ENCODE results near the gene CNDP2. TPM values are rescaled to one million over a fixed set of nuclear protein-coding genes. Genes with fewer than 3 reads are reported as not detected.

CNDP2 gene
- total and polyA plus RNA-seq, 2 experiments from 2014 or later = 40.5 to 72.2 TPM

DNA sequence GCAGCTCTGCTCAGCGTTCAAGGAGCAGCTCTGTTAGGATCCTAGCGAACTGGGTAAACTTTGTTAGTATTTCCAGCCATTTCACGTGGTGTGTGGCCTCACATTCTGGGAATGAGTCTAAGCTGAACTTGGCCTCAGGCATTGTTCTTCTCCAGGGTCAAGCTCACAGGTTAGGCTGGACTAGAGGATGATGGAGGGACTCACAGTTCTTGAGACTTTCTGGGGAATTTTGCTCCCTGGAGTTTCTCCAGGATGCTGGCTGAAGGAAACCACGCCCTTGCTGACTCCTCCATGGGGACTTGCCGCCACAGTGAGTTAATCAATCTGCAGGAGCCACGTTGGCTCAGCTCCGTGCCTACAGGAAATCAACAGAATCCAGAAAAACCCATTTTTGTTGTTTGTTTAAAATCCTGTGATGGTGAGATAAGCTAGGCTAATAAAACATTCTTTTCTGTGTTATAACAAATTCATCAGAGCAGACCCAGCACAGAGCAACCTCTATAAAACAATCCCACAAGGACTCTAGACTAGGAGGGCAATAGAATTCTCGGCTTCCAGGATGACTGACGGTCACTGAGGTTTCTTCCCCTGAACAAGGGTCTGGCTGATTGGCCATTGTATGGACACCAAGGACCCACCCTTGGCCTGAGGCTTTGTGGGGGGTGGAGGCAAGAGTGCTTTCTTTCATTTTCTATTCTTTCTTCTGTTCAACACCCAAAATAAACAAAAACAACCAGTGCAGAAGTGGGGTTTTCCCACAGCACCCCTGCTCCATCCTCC lies 50.8 kb downstream of the CNDP2 start:
- Histone ChIP-seq H3K9ac (peak overlapping the region; percentile 59), H3K9me2 (ENCODE audit: insufficient read depth) (no peaks in the 10 kb centered on the region), H3K27me3 (replicated peaks; ENCODE audit: insufficient read depth) (no peaks in the 10 kb centered on the region), H3K9me3 (ENCODE audit: low read depth) (no peaks in the 10 kb centered on the region), H3K79me2 (ENCODE audit: insufficient read depth) (no peaks in the 10 kb centered on the region), H2AFZ (peak overlapping the region; percentile 83), H3K4me3 (peak overlapping the region; percentile 36; the same call in 1 of the 2 replicates), H4K20me1 (ENCODE audit: insufficient read depth) (no peaks in the 10 kb centered on the region), H3F3A (ENCODE audit: insufficient read depth) (no peaks in the 10 kb centered on the region), H3K36me3 (ENCODE audit: low read depth) (no peaks in the 10 kb centered on the region), H3K4me1 (ENCODE audit: insufficient read depth) (peaks cover 11% of the 10 kb centered on the region), H3K27ac (peak overlapping the region; percentile 44), H3K4me2 (ENCODE audit: unreplicated experiment) (peak overlapping the region; percentile 66)
- in situ Hi-C loops (cut with MboI) = no loop called here
- WGBS, 2 experiments (ENCODE audit: low coverage in 1 of 2, low lambda C conversion rate in 2 of 2, missing lambda C conversion rate in 2 of 2) = 3 to 7% methylated on average over 9 of the region's 9 CpGs
- peak; percentile 88 for DNase-seq
- TF ChIP-seq EZH2phosphoT487 (IDR thresholded peaks at IDR 0.05; ENCODE audit: insufficient read depth, low read depth) (no peak), EZH2 (IDR thresholded peaks at IDR 0.05; ENCODE audit: insufficient read depth, poor library complexity, severe bottlenecking) (no peak)

DNA sequence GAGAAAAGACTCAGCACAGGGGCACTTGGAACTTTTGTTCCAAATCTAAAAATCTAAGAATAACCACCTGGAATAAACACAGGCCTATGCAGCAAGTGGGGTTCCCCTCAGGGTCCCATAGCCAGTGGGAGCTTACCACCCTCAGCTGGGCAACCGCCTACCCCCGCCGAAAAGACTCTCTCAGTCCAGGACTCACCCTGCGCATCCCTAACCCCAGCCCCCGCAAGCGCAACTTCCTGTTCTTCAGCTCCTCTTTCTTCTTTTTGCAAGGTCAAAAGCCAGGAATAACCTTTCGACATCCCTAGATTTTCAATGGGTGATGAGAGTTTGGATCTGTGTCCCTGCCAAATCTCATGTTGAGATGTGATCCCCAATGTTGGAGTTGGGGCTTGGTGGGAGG lies 51.7 kb downstream of the CNDP2 start:
- in situ Hi-C loops (cut with MboI) = no loop called here
- H3K9ac ChIP-seq = no peak overlapping the region
- 0 out of 2 replicates have a peak, but pooled peaks cover 4% of the 10 kb centered on the region for H3K27me3 ChIP-seq (replicated peaks; ENCODE audit: insufficient read depth)
- no peaks in the 10 kb centered on the region for H3K9me2 ChIP-seq (ENCODE audit: insufficient read depth)
- no peaks in the 10 kb centered on the region for H3K9me3 ChIP-seq (ENCODE audit: low read depth)
- 96 to 98% methylated on average over 7 of the region's 7 CpGs for WGBS, 2 experiments (ENCODE audit: low coverage in 1 of 2, low lambda C conversion rate in 2 of 2, missing lambda C conversion rate in 2 of 2)
- no peak overlapping the region for H3K27ac ChIP-seq
- H3K79me2 ChIP-seq (ENCODE audit: insufficient read depth) = no peaks in the 10 kb centered on the region
- H4K20me1 ChIP-seq (ENCODE audit: insufficient read depth) = no peaks in the 10 kb centered on the region
- no peak for TF ChIP-seq EZH2phosphoT487 (IDR thresholded peaks at IDR 0.05; ENCODE audit: insufficient read depth, low read depth)
- TF ChIP-seq EZH2 (IDR thresholded peaks at IDR 0.05; ENCODE audit: insufficient read depth, poor library complexity, severe bottlenecking) = no peak
- no peaks in the 10 kb centered on the region for H3K36me3 ChIP-seq (ENCODE audit: low read depth)
- no peak for DNase-seq
- H3F3A ChIP-seq (ENCODE audit: insufficient read depth) = no peaks in the 10 kb centered on the region
- H3K4me2 ChIP-seq (ENCODE audit: unreplicated experiment) = no peak overlapping the region
- H2AFZ ChIP-seq = no peak overlapping the region
- H3K4me1 ChIP-seq (ENCODE audit: insufficient read depth) = peaks cover 11% of the 10 kb centered on the region
- H3K4me3 ChIP-seq = no peak overlapping the region

DNA sequence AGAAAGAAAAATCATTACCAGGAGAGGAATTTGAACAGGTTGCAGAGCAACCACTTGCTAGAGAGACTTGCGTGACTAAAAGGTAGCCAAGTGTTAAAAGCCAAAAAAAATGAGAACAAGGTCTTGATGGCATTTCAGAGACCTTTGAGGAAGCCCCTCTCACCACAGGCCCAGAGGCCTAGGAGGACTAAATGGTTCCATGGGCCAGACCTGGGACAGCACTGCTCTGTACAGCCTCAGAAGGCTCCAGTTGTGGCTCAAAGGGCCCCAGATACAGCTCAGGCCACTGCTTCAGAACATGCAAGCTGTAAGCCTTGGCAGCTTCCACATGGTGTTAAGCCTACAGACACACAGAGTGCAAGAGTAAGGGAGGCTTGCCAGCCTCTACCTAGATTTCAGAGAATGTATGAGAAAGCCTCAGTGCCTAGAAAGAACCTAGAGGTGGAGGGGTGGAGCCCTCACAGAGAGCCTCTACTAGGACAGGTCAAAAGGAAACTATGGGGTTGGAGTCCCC lies 53.5 kb downstream of the CNDP2 start:
- 76 to 77% methylated on average over 1 of the region's 1 CpG for WGBS, 2 experiments (ENCODE audit: low coverage in 1 of 2, low lambda C conversion rate in 2 of 2, missing lambda C conversion rate in 2 of 2)
- no peak overlapping the region for H2AFZ ChIP-seq
- TF ChIP-seq EZH2 (IDR thresholded peaks at IDR 0.05; ENCODE audit: insufficient read depth, poor library complexity, severe bottlenecking) (no peak), EZH2phosphoT487 (IDR thresholded peaks at IDR 0.05; ENCODE audit: insufficient read depth, low read depth) (no peak)

DNA sequence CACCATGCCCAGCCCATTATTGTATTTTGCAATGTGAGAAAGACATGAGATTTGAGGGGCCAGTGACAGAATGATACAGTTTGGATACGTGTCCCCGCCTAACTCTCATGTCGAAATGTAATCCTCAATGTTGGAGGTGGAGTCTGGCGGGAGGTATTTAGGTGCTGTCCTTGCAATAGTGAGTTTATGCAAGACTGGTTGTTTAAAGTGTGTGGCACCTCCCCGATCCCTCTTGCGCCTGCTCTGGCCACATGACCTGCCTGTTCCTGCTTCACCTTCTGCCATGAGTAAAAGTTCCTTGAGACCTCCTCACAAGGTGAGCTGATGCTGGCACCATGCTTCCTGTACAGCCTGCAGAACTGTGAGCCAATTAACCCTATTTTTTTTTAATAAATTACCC lies 54.7 kb downstream of the CNDP2 start:
- no peaks in the 10 kb centered on the region for H3F3A ChIP-seq (ENCODE audit: insufficient read depth)
- H3K9me2 ChIP-seq (ENCODE audit: insufficient read depth) = no peaks in the 10 kb centered on the region
- in situ Hi-C loops (cut with MboI) = loop anchor here (5.0 to 25.0 kb wide), 2 partner anchors 199 to 364 kb away; no protein-coding TSS in a partner anchor
- H3K4me1 ChIP-seq (ENCODE audit: insufficient read depth) = peaks cover 11% of the 10 kb centered on the region
- H3K79me2 ChIP-seq (ENCODE audit: insufficient read depth) = no peaks in the 10 kb centered on the region
- H2AFZ ChIP-seq = no peak overlapping the region
- TF ChIP-seq EZH2 (IDR thresholded peaks at IDR 0.05; ENCODE audit: insufficient read depth, poor library complexity, severe bottlenecking) = no peak
- no peak for TF ChIP-seq EZH2phosphoT487 (IDR thresholded peaks at IDR 0.05; ENCODE audit: insufficient read depth, low read depth)
- H3K4me3 ChIP-seq = no peak overlapping the region
- no peak overlapping the region for H3K27ac ChIP-seq
- 86 to 94% methylated on average over 6 of the region's 6 CpGs for WGBS, 2 experiments (ENCODE audit: low coverage in 1 of 2, low lambda C conversion rate in 2 of 2, missing lambda C conversion rate in 2 of 2)
- no peaks in the 10 kb centered on the region for H4K20me1 ChIP-seq (ENCODE audit: insufficient read depth)
- H3K36me3 ChIP-seq (ENCODE audit: low read depth) = no peaks in the 10 kb centered on the region
- no peak overlapping the region for H3K4me2 ChIP-seq (ENCODE audit: unreplicated experiment)
- no peak overlapping the region for H3K9ac ChIP-seq
- H3K27me3 ChIP-seq (replicated peaks; ENCODE audit: insufficient read depth) = peaks cover 12% of the 10 kb centered on the region; the same call in 1 of the 2 replicates
- no peaks in the 10 kb centered on the region for H3K9me3 ChIP-seq (ENCODE audit: low read depth)
- no peak for DNase-seq

More for the DNA sequence above, 53.5 kb downstream of the CNDP2 start:
- H3F3A ChIP-seq (ENCODE audit: insufficient read depth) = no peaks in the 10 kb centered on the region
- H3K9ac ChIP-seq = no peak overlapping the region
- H3K27me3 ChIP-seq (replicated peaks; ENCODE audit: insufficient read depth) = peaks cover 12% of the 10 kb centered on the region; the same call in 1 of the 2 replicates
- in situ Hi-C loops (cut with MboI) = loop anchor here (5.0 to 25.0 kb wide), 2 partner anchors 197 to 362 kb away; no protein-coding TSS in a partner anchor
- no peak overlapping the region for H3K4me2 ChIP-seq (ENCODE audit: unreplicated experiment)
- no peaks in the 10 kb centered on the region for H3K36me3 ChIP-seq (ENCODE audit: low read depth)
- H3K4me3 ChIP-seq = no peak overlapping the region
- DNase-seq = no peak
- H3K9me2 ChIP-seq (ENCODE audit: insufficient read depth) = no peaks in the 10 kb centered on the region
- no peaks in the 10 kb centered on the region for H3K79me2 ChIP-seq (ENCODE audit: insufficient read depth)
- H4K20me1 ChIP-seq (ENCODE audit: insufficient read depth) = no peaks in the 10 kb centered on the region
- peaks cover 11% of the 10 kb centered on the region for H3K4me1 ChIP-seq (ENCODE audit: insufficient read depth)
- no peak overlapping the region for H3K27ac ChIP-seq
- H3K9me3 ChIP-seq (ENCODE audit: low read depth) = no peaks in the 10 kb centered on the region
